ENCODE measurements around the gene OR2J2.
"Not testable (repeated sequence)": the region's sequence is repeated elsewhere in the genome, so short reads cannot be mapped to it uniquely, and the experiment has no call there.

Gene OR2J2

GRCh38 chr6:29170607-29171006, at the start of gene OR2J2:
Gene OR2J2, plus strand, starts transcription at chr6:29170907. Its CDS starts 2,729 bp downstream, at chr6:29173636.
- not testable (repeated sequence) for DNase-seq (ENCODE audit: low spot score)

GRCh38 chr6:29129326-29130012, 41.2 kb upstream of the OR2J2 start:
- DNase-seq (ENCODE audit: low spot score), result no peak

GRCh38 chr6:29130644-29131043, 40.1 kb upstream of the OR2J2 start:
- DNase-seq (ENCODE audit: low spot score), result no peak

GRCh38 chr6:29131691-29132090, 39.0 kb upstream of the OR2J2 start:
- DNase-seq (ENCODE audit: low spot score), result no peak

GRCh38 chr6:29137724-29138123, 33.0 kb upstream of the OR2J2 start:
- no peak for DNase-seq (ENCODE audit: low spot score)

- no peak for DNase-seq (ENCODE audit: low spot score)
These were observed 29.1 kb upstream of the OR2J2 start for GRCh38 chr6:29141606-29142005.

- DNase-seq (ENCODE audit: low spot score), result no peak
These were observed 28.4 kb upstream of the OR2J2 start for GRCh38 chr6:29142309-29142708.

GRCh38 chr6:29146179-29146578, 24.5 kb upstream of the OR2J2 start:
- no peak for DNase-seq (ENCODE audit: low spot score)

- no peak for DNase-seq (ENCODE audit: low spot score)
These were observed 23.6 kb upstream of the OR2J2 start for GRCh38 chr6:29147074-29147473.

GRCh38 chr6:29149444-29149843, 21.3 kb upstream of the OR2J2 start:
- DNase-seq (ENCODE audit: low spot score), result not testable (repeated sequence)

GRCh38 chr6:29153083-29153482, 17.6 kb upstream of the OR2J2 start:
- no peak for DNase-seq (ENCODE audit: low spot score)

GRCh38 chr6:29155182-29155581, 15.5 kb upstream of the OR2J2 start:
- DNase-seq (ENCODE audit: low spot score), result not testable (repeated sequence)

GRCh38 chr6:29159922-29160321, 10.8 kb upstream of the OR2J2 start:
- not testable (repeated sequence) for DNase-seq (ENCODE audit: low spot score)

- not testable (repeated sequence) for DNase-seq (ENCODE audit: low spot score)
These were observed 5.1 kb upstream of the OR2J2 start for GRCh38 chr6:29165571-29165970.

GRCh38 chr6:29171736-29172135, 1.0 kb downstream of the OR2J2 start:
- no peak for DNase-seq (ENCODE audit: low spot score)

GRCh38 chr6:29183594-29183993, 12.9 kb downstream of the OR2J2 start:
- DNase-seq (ENCODE audit: low spot score), result no peak

- not testable (repeated sequence) for DNase-seq (ENCODE audit: low spot score)
These were observed 18.0 kb downstream of the OR2J2 start for GRCh38 chr6:29188659-29189058.

- no peak for DNase-seq (ENCODE audit: low spot score)
These were observed 30.3 kb downstream of the OR2J2 start for GRCh38 chr6:29200767-29201662.

GRCh38 chr6:29201966-29202365, 31.3 kb downstream of the OR2J2 start:
- no peak for DNase-seq (ENCODE audit: low spot score)

GRCh38 chr6:29211488-29211887, 40.8 kb downstream of the OR2J2 start:
- no peak for DNase-seq (ENCODE audit: low spot score)

GRCh38 chr6:29216528-29216927, 45.8 kb downstream of the OR2J2 start:
- no peak for DNase-seq (ENCODE audit: low spot score)

- not testable (repeated sequence) for DNase-seq (ENCODE audit: low spot score)
These were observed 46.5 kb downstream of the OR2J2 start for GRCh38 chr6:29217242-29217641.

- not testable (repeated sequence) for DNase-seq (ENCODE audit: low spot score)
These were observed 47.3 kb downstream of the OR2J2 start for GRCh38 chr6:29218056-29218455.

Measured in hematopoietic multipotent progenitor cell treated with erythropoietin and hydrocortisone succinate and interleukin-3 and kit ligand, for 15 days (in vitro differentiated cells).